HEK293 (cell line): ENCODE measurements around the gene ST6GAL1.

Experiments used
- CTCF ChIA-PET: fragments of 350-600 bp; formaldehyde crosslinking; extraction: SDS; loops from one replicate; lab custom pipeline; 2021; ENCODE audit warnings: antibody characterized with exemption; lab: Yijun Ruan, JAX
- POLR2A ChIA-PET: fragments of 300-600 bp; formaldehyde crosslinking; extraction: SDS; loops from one replicate; lab custom pipeline; 2020; ENCODE audit warnings: antibody characterized with exemption, inconsistent platforms; lab: Yijun Ruan, JAX
- H3K27ac ChIP-seq: fragments of 200-500 bp; sonication (Bioruptor generic); 2 replicates; pipeline ENCODE4 v1.5.1; 2014; ENCODE audit warnings: low read depth, low read length, control low read depth, inconsistent platforms; ENCODE audit errors: extremely low read depth
- H3K36me3 ChIP-seq, 2 experiments: fragments of 200-500 bp in 1 of 2; sonication (Bioruptor generic) in 1 of 2; 1 replicate in 1 of 2; 2 replicates in 1 of 2; pipeline ENCODE4 v1.5.1; 2014 to 2017; ENCODE audit warnings: inconsistent platforms in 2 of 2, low read length in 2 of 2; ENCODE audit not compliant: control insufficient read depth in 2 of 2, insufficient read depth in 1 of 2
- H3K4me1 ChIP-seq: fragments of 200-500 bp; sonication (Bioruptor generic); 2 replicates; pipeline ENCODE4 v1.5.1; 2014; ENCODE audit warnings: mild to moderate bottlenecking, low read length, inconsistent platforms; ENCODE audit not compliant: control insufficient read depth, insufficient read depth
- H3K4me3 ChIP-seq: 2 replicates; pipeline ENCODE4 v1.5.1; 2011; ENCODE audit warnings: low read depth, mild to moderate bottlenecking, control low read depth, low read length, moderate library complexity
- H3K9me3 ChIP-seq: fragments of 200-500 bp; sonication (Bioruptor generic); 2 replicates; pipeline ENCODE4 v1.5.1; 2014; ENCODE audit warnings: low read depth, low read length, inconsistent platforms; ENCODE audit not compliant: control insufficient read depth, insufficient read depth
- BCL6B ChIP-seq: fragments of 450-650 bp; formaldehyde crosslinking; IDR thresholded peaks from 2 replicates; pipeline ENCODE4 v1.5.1; 2017; ENCODE audit warnings: missing biosample characterization, missing genetic modification characterization
- GLI2 ChIP-seq: fragments of 450-650 bp; formaldehyde crosslinking; IDR thresholded peaks from 2 replicates; pipeline ENCODE4; 2017; ENCODE audit warnings: missing biosample characterization, missing genetic modification characterization, low read depth, borderline replicate concordance
- GLIS1 ChIP-seq: fragments of 450-650 bp; formaldehyde crosslinking; IDR thresholded peaks from 2 replicates; pipeline ENCODE4 v1.5.1; 2016; ENCODE audit warnings: missing biosample characterization, missing genetic modification characterization
- MEIS1 ChIP-seq: sonication (generic); formaldehyde crosslinking; IDR thresholded peaks from 2 replicates; pipeline ENCODE4 v1.8.1; 2022; ENCODE audit warnings: missing genetic modification reagents, mild to moderate bottlenecking, borderline replicate concordance
- SETDB1 ChIP-seq: IDR thresholded peaks from one replicate; pipeline ENCODE4 v1.6.1; 2017; ENCODE audit warnings: mild to moderate bottlenecking, low read length, moderate library complexity, mixed read lengths; ENCODE audit not compliant: insufficient read length
- SP2 ChIP-seq: fragments of 450-650 bp; formaldehyde crosslinking; IDR thresholded peaks from 2 replicates; pipeline ENCODE4 v1.5.1; 2016; ENCODE audit warnings: missing biosample characterization, missing genetic modification characterization
- YY1 ChIP-seq: fragments of 450-650 bp; formaldehyde crosslinking; IDR thresholded peaks from 2 replicates; pipeline ENCODE4 v1.5.1; 2018; ENCODE audit warnings: missing biosample characterization, missing genetic modification characterization
- YY2 ChIP-seq: fragments of 450-650 bp; formaldehyde crosslinking; IDR thresholded peaks from 2 replicates; pipeline ENCODE4 v1.5.1; 2016; ENCODE audit warnings: missing biosample characterization, missing genetic modification characterization
- ZBTB44 ChIP-seq: fragments of 450-650 bp; IDR thresholded peaks from 2 replicates; pipeline ENCODE4 v1.5.1; 2018; ENCODE audit warnings: missing biosample characterization, mild to moderate bottlenecking, missing genetic modification characterization
- ZBTB48 ChIP-seq: fragments of 450-650 bp; formaldehyde crosslinking; IDR thresholded peaks from 2 replicates; pipeline ENCODE4 v1.5.1; 2016; ENCODE audit warnings: missing biosample characterization, missing genetic modification characterization
- ZNF140 ChIP-seq: fragments of 450-650 bp; formaldehyde crosslinking; IDR thresholded peaks from 2 replicates; pipeline ENCODE4 v1.5.1; 2016; ENCODE audit warnings: missing biosample characterization, missing genetic modification characterization
- ZNF221 ChIP-seq: fragments of 450-650 bp; formaldehyde crosslinking; IDR thresholded peaks from 2 replicates; pipeline ENCODE4 v1.5.1; 2017; ENCODE audit warnings: missing biosample characterization, missing genetic modification characterization, borderline replicate concordance
- ZNF239 ChIP-seq: fragments of 450-650 bp; formaldehyde crosslinking; IDR thresholded peaks from 2 replicates; pipeline ENCODE4 v1.5.1; 2016; ENCODE audit warnings: missing biosample characterization, missing genetic modification characterization
- ZNF292 ChIP-seq: fragments of 450-650 bp; formaldehyde crosslinking; IDR thresholded peaks from 2 replicates; pipeline ENCODE4 v1.5.1; 2016; ENCODE audit warnings: low read depth, missing biosample characterization, missing genetic modification characterization, borderline replicate concordance
- ZNF548 ChIP-seq: fragments of 450-650 bp; formaldehyde crosslinking; IDR thresholded peaks from 2 replicates; pipeline ENCODE4 v1.5.1; 2016; ENCODE audit warnings: missing biosample characterization, missing genetic modification characterization
- ZNF629 ChIP-seq: fragments of 450-650 bp; formaldehyde crosslinking; IDR thresholded peaks from 2 replicates; pipeline ENCODE4 v1.5.1; 2017; ENCODE audit warnings: missing biosample characterization, missing genetic modification characterization
- ZNF707 ChIP-seq: fragments of 450-650 bp; formaldehyde crosslinking; IDR thresholded peaks from 2 replicates; pipeline ENCODE4 v1.5.1; 2016; ENCODE audit warnings: missing biosample characterization, missing genetic modification characterization
- ZNF76 ChIP-seq: fragments of 450-650 bp; formaldehyde crosslinking; IDR thresholded peaks from 2 replicates; pipeline ENCODE4; 2016; ENCODE audit warnings: low read depth, missing biosample characterization, missing genetic modification characterization, borderline replicate concordance
- ZNF777 ChIP-seq: fragments of 450-650 bp; formaldehyde crosslinking; IDR thresholded peaks from 2 replicates; pipeline ENCODE4 v1.5.1; 2017; ENCODE audit warnings: missing biosample characterization, missing genetic modification characterization, borderline replicate concordance
- ZSCAN18 ChIP-seq: fragments of 450-650 bp; formaldehyde crosslinking; IDR thresholded peaks from 2 replicates; pipeline ENCODE4 v1.5.1; 2016; ENCODE audit warnings: missing biosample characterization, missing genetic modification characterization

The ST6GAL1 gene

GRCh38 chr3:186960347-186960746 is 30.0 kb downstream of the ST6GAL1 start (continued):
- TF ChIP-seq MEIS1, result no peak

GRCh38 chr3:186962445-186962844 is 32.1 kb downstream of the ST6GAL1 start:
- TF ChIP-seq BCL6B (tag by site-specific recombination) (no peak), GLI2 (no peak), ZNF292 (tag by site-specific recombination) (no peak), ZNF777 (tag by site-specific recombination) (no peak), SP2 (tag by site-specific recombination) (no peak), ZNF239 (tag by site-specific recombination) (no peak), ZNF140 (no peak)
- TF ChIP-seq, all 188 proteins: peak for 0
- ChIA-PET CTCF (no interaction called here), POLR2A (no interaction called here)

GRCh38 chr3:186963636-186964035 is 33.3 kb downstream of the ST6GAL1 start:
- H3K27ac ChIP-seq, result no peak overlapping the region
- peaks cover 0 to 5% of the 10 kb centered on the region in 2 experiments; a peak in 1 of 3 replicates for H3K36me3 ChIP-seq
- TF ChIP-seq ZBTB48 (tag by site-specific recombination), result no peak
- no peak for TF ChIP-seq ZNF140
- TF ChIP-seq YY2 (tag by site-specific recombination), result no peak
- TF ChIP-seq ZNF221 (tag by site-specific recombination), result no peak
- no peak for TF ChIP-seq GLIS1 (tag by site-specific recombination)
- TF ChIP-seq YY1 (tag by site-specific recombination), result no peak
- no peak for TF ChIP-seq ZBTB44 (tag by site-specific recombination)
- no peak for TF ChIP-seq SETDB1
- no peak for TF ChIP-seq ZNF548 (tag by site-specific recombination)
- TF ChIP-seq ZNF707 (tag by site-specific recombination), result no peak
- no peak for TF ChIP-seq ZNF76
- no peak for TF ChIP-seq ZNF629 (tag by site-specific recombination)
- TF ChIP-seq ZSCAN18, result no peak
- no peaks in the 10 kb centered on the region for H3K4me1 ChIP-seq
- POLR2A ChIA-PET, result no interaction called here
- H3K4me3 ChIP-seq, result no peak overlapping the region
- H3K9me3 ChIP-seq, result no peaks in the 10 kb centered on the region
- CTCF ChIA-PET, result interaction anchor here (0.7 kb wide), 1 partner anchor 30 kb away, joined by 3 read pairs; no protein-coding TSS in a partner anchor

More at GRCh38 chr3:186962445-186962844, 32.1 kb downstream of the ST6GAL1 start:
- Histone ChIP-seq H3K9me3 (no peaks in the 10 kb centered on the region), H3K4me3 (no peak overlapping the region), H3K36me3 (peaks cover 0 to 5% of the 10 kb centered on the region in 2 experiments; a peak in 1 of 3 replicates), H3K4me1 (no peaks in the 10 kb centered on the region), H3K27ac (no peak overlapping the region)
